ENCODE data around the gene AUTS2.
A peak's percentile ranks its signal among the peaks of the same experiment; 100 is the strongest.

The AUTS2 gene

GRCh38 chr7:69652947-69653701, 54.8 kb downstream of the AUTS2 start:
- TF ChIP-seq CTCF (IDR thresholded peaks at IDR 0.05; ENCODE audit: insufficient read depth, low read depth, low read length, missing control alignments), result no peak
- no peak overlapping the region for H3K4me3 ChIP-seq (ENCODE audit: low read depth, low read length)
- DNase-seq (ENCODE audit: low read depth), result peak; percentile 16

- no peak overlapping the region for H3K4me3 ChIP-seq (ENCODE audit: low read depth, low read length)
- TF ChIP-seq CTCF (IDR thresholded peaks at IDR 0.05; ENCODE audit: insufficient read depth, low read depth, low read length, missing control alignments), result no peak
- DNase-seq (ENCODE audit: low read depth), result no peak
These were observed 55.5 kb downstream of the AUTS2 start for GRCh38 chr7:69653806-69654205.

- no peak for DNase-seq (ENCODE audit: low read depth)
- H3K4me3 ChIP-seq (ENCODE audit: low read depth, low read length), result no peak overlapping the region
- no peak for TF ChIP-seq CTCF (IDR thresholded peaks at IDR 0.05; ENCODE audit: insufficient read depth, low read depth, low read length, missing control alignments)
These were observed 56.1 kb downstream of the AUTS2 start for GRCh38 chr7:69654381-69654780.

- no peak for TF ChIP-seq CTCF (IDR thresholded peaks at IDR 0.05; ENCODE audit: insufficient read depth, low read depth, low read length, missing control alignments)
- DNase-seq (ENCODE audit: low read depth), result no peak
- H3K4me3 ChIP-seq (ENCODE audit: low read depth, low read length), result no peak overlapping the region
These were observed 56.8 kb downstream of the AUTS2 start for GRCh38 chr7:69654849-69655707.

GRCh38 chr7:69656077-69656476, 57.8 kb downstream of the AUTS2 start:
- TF ChIP-seq CTCF (IDR thresholded peaks at IDR 0.05; ENCODE audit: insufficient read depth, low read depth, low read length, missing control alignments), result no peak
- DNase-seq (ENCODE audit: low read depth), result no peak

GRCh38 chr7:69656890-69657289, 58.6 kb downstream of the AUTS2 start:
- no peak for DNase-seq (ENCODE audit: low read depth)
- H3K4me3 ChIP-seq (ENCODE audit: low read depth, low read length), result no peak overlapping the region
- TF ChIP-seq CTCF (IDR thresholded peaks at IDR 0.05; ENCODE audit: insufficient read depth, low read depth, low read length, missing control alignments), result no peak

More at GRCh38 chr7:69656077-69656476, 57.8 kb downstream of the AUTS2 start:
- H3K4me3 ChIP-seq (ENCODE audit: low read depth, low read length), result no peak overlapping the region
